Measurements from ENCODE around the gene INSM1. TPM values are rescaled to one million over a fixed set of nuclear protein-coding genes. Genes with fewer than 3 reads are reported as not detected.

INSM1 gene
- total and polyA plus RNA-seq, 2 of the 13 experiments (the other 11 are each of a cell fraction or from before 2014, with no cell fraction given) = not detected

DNA sequence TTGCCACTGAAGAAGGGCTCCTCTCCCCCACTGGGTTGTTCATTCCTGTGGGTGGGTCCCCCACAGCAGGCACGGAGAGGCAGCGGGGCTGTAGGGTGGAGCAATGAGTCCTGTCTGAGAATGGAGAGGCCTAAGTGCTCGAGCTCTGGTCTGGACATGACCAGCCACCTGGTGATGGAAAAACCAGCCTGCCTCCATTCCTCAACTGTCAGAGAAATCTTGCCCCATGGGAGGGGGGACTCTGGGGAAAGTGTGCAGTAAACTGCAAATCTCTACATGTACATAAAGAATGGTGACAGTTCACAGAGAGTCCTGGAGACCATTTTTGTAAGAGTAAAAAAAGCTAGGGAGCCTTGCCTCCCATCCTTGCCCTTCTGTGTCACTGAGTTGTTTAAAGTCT lies 34.1 kb downstream of the INSM1 start:
- FAIRE-seq = no peak
- Histone ChIP-seq H3K9ac (ENCODE audit: insufficient read depth, low read depth, low read length) (no peak overlapping the region), H3K79me2 (ENCODE audit: insufficient read depth, low read length) (no peaks in the 10 kb centered on the region), H3K4me2 (ENCODE audit: low read depth, low read length) (no peak overlapping the region), H3K27me3 (ENCODE audit: control insufficient read depth in 1 of 2, insufficient read depth in 2 of 2, low read length in 2 of 2) (no peaks in the 10 kb centered on the region), H2AFZ (ENCODE audit: low read length) (no peak overlapping the region), H3K27ac (ENCODE audit: extremely low read length, insufficient read depth, low read length) (no peak overlapping the region), H3K36me3 (replicated peaks in 1 of 2; ENCODE audit: control insufficient read depth in 1 of 2, insufficient read depth in 2 of 2, low read length in 2 of 2) (no peaks in the 10 kb centered on the region; a peak in 2 of 5 replicates), H3K4me1 (ENCODE audit: insufficient read depth, low read length) (peaks cover 12% of the 10 kb centered on the region), H3K4me3 (replicated peaks in 1 of 3; ENCODE audit: insufficient read depth in 1 of 3, low read depth in 2 of 3, low read length in 3 of 3) (no peak overlapping the region), H4K20me1 (ENCODE audit: insufficient read depth, low read length) (no peaks in the 10 kb centered on the region), H3K9me3 (ENCODE audit: low read length) (no peaks in the 10 kb centered on the region)
- ChIA-PET CTCF (ENCODE audit: low intra/inter-chr PET ratio, low total read pairs) (no interaction called here), POLR2A (no interaction called here)
- no peak for TF ChIP-seq MEIS1 (CRISPR knock-in tag; IDR thresholded peaks at IDR 0.05; ENCODE audit: borderline replicate concordance)
- no peak for ATAC-seq
- no peak for DNase-seq (ENCODE audit: low spot score)
- in situ Hi-C loops (cut with HindIII; ENCODE audit: extremely low pct_ligation_motif_present, low pct_unique_long_range_greater_than_20kb) (no loop called here), intact Hi-C loops (cut with micrococcal nuclease; ENCODE audit: unreplicated experiment) (no loop called here)
- BruUV-seq (replicated peaks) = no TSS peak
- 94% methylated on average over 3 of the region's 3 CpGs for WGBS (ENCODE audit: low lambda C conversion rate)

DNA sequence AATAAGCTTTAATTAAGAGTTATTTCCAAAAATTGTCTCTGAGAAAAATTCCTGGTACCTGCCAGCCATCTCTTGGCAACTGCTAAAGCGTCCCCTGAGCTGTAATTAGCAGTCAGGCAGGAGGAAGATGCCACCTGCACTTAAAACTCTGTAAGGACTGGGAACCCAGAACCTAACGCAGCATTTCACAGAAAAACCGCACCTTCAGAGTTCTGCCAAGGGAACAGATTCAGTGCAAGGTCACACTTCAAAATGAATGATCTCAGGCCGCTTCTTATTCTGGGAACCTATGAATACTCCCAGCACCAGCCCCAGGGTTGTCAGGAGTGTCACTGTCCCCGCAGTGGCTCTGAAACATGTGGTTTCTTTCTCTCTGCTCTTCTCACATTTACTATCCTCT lies 36.7 kb downstream of the INSM1 start:
- 95% methylated on average over 5 of the region's 5 CpGs for whole genome bisulfite sequencing (ENCODE audit: low lambda C conversion rate)
- DNase-seq (ENCODE audit: low spot score) (no peak), FAIRE-seq (no peak), ATAC-seq (no peak)
- no peak overlapping the region for H2AFZ ChIP-seq (ENCODE audit: low read length)
- no peaks in the 10 kb centered on the region for H3K27me3 ChIP-seq (ENCODE audit: control insufficient read depth in 1 of 2, insufficient read depth in 2 of 2, low read length in 2 of 2)
- no peak overlapping the region for H3K9ac ChIP-seq (ENCODE audit: insufficient read depth, low read depth, low read length)
- no peaks in the 10 kb centered on the region for H3K79me2 ChIP-seq (ENCODE audit: insufficient read depth, low read length)
- in situ Hi-C loops (cut with HindIII; ENCODE audit: extremely low pct_ligation_motif_present, low pct_unique_long_range_greater_than_20kb) (no loop called here), intact Hi-C loops (cut with micrococcal nuclease; ENCODE audit: unreplicated experiment) (no loop called here)
- CTCF ChIA-PET (ENCODE audit: low intra/inter-chr PET ratio, low total read pairs) = no interaction called here
- peaks cover 0 to 2% of the 10 kb centered on the region in 2 experiments; a peak in 3 of 5 replicates for H3K36me3 ChIP-seq (replicated peaks in 1 of 2; ENCODE audit: control insufficient read depth in 1 of 2, insufficient read depth in 2 of 2, low read length in 2 of 2)
- no peak overlapping the region for H3K4me2 ChIP-seq (ENCODE audit: low read depth, low read length)
- BruUV-seq (replicated peaks) = no TSS peak
- POLR2A ChIA-PET = no interaction called here
- no peaks in the 10 kb centered on the region for H4K20me1 ChIP-seq (ENCODE audit: insufficient read depth, low read length)
- TF ChIP-seq, protein P1, sequence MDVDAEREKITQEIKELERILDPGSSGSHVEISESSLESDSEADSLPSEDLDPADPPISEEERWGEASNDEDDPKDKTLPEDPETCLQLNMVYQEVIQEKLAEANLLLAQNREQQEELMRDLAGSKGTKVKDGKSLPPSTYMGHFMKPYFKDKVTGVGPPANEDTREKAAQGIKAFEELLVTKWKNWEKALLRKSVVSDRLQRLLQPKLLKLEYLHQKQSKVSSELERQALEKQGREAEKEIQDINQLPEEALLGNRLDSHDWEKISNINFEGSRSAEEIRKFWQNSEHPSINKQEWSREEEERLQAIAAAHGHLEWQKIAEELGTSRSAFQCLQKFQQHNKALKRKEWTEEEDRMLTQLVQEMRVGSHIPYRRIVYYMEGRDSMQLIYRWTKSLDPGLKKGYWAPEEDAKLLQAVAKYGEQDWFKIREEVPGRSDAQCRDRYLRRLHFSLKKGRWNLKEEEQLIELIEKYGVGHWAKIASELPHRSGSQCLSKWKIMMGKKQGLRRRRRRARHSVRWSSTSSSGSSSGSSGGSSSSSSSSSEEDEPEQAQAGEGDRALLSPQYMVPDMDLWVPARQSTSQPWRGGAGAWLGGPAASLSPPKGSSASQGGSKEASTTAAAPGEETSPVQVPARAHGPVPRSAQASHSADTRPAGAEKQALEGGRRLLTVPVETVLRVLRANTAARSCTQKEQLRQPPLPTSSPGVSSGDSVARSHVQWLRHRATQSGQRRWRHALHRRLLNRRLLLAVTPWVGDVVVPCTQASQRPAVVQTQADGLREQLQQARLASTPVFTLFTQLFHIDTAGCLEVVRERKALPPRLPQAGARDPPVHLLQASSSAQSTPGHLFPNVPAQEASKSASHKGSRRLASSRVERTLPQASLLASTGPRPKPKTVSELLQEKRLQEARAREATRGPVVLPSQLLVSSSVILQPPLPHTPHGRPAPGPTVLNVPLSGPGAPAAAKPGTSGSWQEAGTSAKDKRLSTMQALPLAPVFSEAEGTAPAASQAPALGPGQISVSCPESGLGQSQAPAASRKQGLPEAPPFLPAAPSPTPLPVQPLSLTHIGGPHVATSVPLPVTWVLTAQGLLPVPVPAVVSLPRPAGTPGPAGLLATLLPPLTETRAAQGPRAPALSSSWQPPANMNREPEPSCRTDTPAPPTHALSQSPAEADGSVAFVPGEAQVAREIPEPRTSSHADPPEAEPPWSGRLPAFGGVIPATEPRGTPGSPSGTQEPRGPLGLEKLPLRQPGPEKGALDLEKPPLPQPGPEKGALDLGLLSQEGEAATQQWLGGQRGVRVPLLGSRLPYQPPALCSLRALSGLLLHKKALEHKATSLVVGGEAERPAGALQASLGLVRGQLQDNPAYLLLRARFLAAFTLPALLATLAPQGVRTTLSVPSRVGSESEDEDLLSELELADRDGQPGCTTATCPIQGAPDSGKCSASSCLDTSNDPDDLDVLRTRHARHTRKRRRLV (CRISPR knock-in tag; IDR thresholded peaks at IDR 0.05) = no peak
- TF ChIP-seq ZNF747 (CRISPR knock-in tag; IDR thresholded peaks at IDR 0.05; ENCODE audit: borderline replicate concordance) (no peak), ZEB1 (IDR thresholded peaks at IDR 0.05; ENCODE audit: insufficient replicate concordance, low read depth) (no peak), ARNTL (CRISPR knock-in tag; IDR thresholded peaks at IDR 0.05) (no peak), ATF7 (IDR thresholded peaks at IDR 0.05) (no peak), ATF7 (CRISPR knock-in tag; IDR thresholded peaks at IDR 0.05) (no peak), KLF12 (CRISPR knock-in tag; IDR thresholded peaks at IDR 0.05; ENCODE audit: borderline replicate concordance) (no peak), ZNF354B (CRISPR knock-in tag; IDR thresholded peaks at IDR 0.05) (no peak), NONO (IDR thresholded peaks at IDR 0.05) (no peak), NONO (CRISPR knock-in tag; conservative IDR thresholded peaks at IDR 0.05) (no peak)
- TF ChIP-seq, protein P2, sequence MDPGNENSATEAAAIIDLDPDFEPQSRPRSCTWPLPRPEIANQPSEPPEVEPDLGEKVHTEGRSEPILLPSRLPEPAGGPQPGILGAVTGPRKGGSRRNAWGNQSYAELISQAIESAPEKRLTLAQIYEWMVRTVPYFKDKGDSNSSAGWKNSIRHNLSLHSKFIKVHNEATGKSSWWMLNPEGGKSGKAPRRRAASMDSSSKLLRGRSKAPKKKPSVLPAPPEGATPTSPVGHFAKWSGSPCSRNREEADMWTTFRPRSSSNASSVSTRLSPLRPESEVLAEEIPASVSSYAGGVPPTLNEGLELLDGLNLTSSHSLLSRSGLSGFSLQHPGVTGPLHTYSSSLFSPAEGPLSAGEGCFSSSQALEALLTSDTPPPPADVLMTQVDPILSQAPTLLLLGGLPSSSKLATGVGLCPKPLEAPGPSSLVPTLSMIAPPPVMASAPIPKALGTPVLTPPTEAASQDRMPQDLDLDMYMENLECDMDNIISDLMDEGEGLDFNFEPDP (CRISPR knock-in tag; conservative IDR thresholded peaks at IDR 0.05) = no peak
- TF ChIP-seq, protein P3, sequence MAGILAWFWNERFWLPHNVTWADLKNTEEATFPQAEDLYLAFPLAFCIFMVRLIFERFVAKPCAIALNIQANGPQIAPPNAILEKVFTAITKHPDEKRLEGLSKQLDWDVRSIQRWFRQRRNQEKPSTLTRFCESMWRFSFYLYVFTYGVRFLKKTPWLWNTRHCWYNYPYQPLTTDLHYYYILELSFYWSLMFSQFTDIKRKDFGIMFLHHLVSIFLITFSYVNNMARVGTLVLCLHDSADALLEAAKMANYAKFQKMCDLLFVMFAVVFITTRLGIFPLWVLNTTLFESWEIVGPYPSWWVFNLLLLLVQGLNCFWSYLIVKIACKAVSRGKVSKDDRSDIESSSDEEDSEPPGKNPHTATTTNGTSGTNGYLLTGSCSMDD (CRISPR knock-in tag; IDR thresholded peaks at IDR 0.05) = no peak
- no peak overlapping the region for H3K27ac ChIP-seq (ENCODE audit: extremely low read length, insufficient read depth, low read length)
- H3K4me1 ChIP-seq (ENCODE audit: insufficient read depth, low read length) = peaks cover 7% of the 10 kb centered on the region
- H3K9me3 ChIP-seq (ENCODE audit: low read length) = no peaks in the 10 kb centered on the region
- no peak overlapping the region for H3K4me3 ChIP-seq (replicated peaks in 1 of 3; ENCODE audit: insufficient read depth in 1 of 3, low read depth in 2 of 3, low read length in 3 of 3)

Data from HepG2 (cell line).